ENCODE measurements around the gene POU6F2. TPM values are rescaled to one million over a fixed set of nuclear protein-coding genes. Genes with fewer than 3 reads are reported as not detected.

The POU6F2 gene
- total RNA-seq, 4 donors from 2014 or later: not detected

DNA sequence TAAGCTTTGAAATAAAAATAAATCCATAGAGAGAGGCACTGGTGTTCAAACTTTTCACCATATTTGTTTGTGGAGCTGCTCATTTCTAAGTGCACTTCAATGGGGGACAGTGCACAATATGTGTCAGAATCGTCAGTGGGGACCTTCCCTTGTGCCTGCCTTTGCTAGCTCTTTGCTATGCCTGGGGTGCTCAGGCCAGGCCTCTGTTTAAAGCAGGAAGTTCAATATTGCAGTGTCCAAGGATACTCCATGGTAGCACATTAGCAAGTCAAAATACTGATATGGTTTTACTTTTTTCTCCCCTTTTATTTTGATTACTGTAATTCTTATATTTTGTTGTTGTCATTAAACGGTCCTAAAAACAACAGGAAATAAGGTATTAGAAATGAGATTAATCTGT lies 113.4 kb downstream of the POU6F2 start:
- no peak overlapping the region for H3K27ac ChIP-seq
- H3K27me3 ChIP-seq: no peaks in the 10 kb centered on the region
- 50% methylated on average over 2 of the region's 2 CpGs for WGBS
- DNase-seq (ENCODE audit: low spot score in 2 of 2): no peak
- H3K36me3 ChIP-seq: no peaks in the 10 kb centered on the region
- no peak overlapping the region for H3K4me3 ChIP-seq
- TF ChIP-seq POLR2AphosphoS5 (IDR thresholded peaks at IDR 0.05) (no peak), POLR2A (IDR thresholded peaks at IDR 0.05) (no peak), EP300 (IDR thresholded peaks at IDR 0.05) (no peak)
- TF ChIP-seq, protein P1, sequence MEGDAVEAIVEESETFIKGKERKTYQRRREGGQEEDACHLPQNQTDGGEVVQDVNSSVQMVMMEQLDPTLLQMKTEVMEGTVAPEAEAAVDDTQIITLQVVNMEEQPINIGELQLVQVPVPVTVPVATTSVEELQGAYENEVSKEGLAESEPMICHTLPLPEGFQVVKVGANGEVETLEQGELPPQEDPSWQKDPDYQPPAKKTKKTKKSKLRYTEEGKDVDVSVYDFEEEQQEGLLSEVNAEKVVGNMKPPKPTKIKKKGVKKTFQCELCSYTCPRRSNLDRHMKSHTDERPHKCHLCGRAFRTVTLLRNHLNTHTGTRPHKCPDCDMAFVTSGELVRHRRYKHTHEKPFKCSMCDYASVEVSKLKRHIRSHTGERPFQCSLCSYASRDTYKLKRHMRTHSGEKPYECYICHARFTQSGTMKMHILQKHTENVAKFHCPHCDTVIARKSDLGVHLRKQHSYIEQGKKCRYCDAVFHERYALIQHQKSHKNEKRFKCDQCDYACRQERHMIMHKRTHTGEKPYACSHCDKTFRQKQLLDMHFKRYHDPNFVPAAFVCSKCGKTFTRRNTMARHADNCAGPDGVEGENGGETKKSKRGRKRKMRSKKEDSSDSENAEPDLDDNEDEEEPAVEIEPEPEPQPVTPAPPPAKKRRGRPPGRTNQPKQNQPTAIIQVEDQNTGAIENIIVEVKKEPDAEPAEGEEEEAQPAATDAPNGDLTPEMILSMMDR (IDR thresholded peaks at IDR 0.05): no peak
- no peaks in the 10 kb centered on the region for H3K9me3 ChIP-seq
- H3K4me1 ChIP-seq: no peaks in the 10 kb centered on the region

DNA sequence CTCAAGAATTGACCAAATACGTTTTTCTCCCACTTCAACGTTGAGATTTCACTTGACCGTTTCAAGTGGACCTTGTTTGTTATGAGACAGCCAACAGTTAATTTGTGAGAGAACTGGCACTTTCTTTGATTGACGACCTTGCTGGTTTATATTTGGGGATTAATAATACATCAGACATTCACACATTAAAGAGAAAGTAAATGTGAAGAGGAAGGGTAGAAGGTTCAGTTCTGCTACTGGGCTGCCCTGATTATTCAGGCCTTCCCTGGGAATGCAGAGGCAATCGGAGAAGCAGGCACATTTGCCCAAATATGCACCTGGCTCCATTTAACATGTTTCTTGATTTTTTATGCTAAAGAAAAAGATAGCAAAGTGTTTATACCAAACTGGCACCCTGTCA lies 114.1 kb downstream of the POU6F2 start:
- WGBS: 84% methylated on average over 5 of the region's 5 CpGs
- no peak overlapping the region for H3K4me3 ChIP-seq
- no peaks in the 10 kb centered on the region for H3K36me3 ChIP-seq
- H3K27me3 ChIP-seq: no peaks in the 10 kb centered on the region
- H3K9me3 ChIP-seq: no peaks in the 10 kb centered on the region
- no peak for DNase-seq (ENCODE audit: low spot score in 2 of 2)
- no peak for TF ChIP-seq POLR2A (IDR thresholded peaks at IDR 0.05)
- no peak for TF ChIP-seq EP300 (IDR thresholded peaks at IDR 0.05)
- TF ChIP-seq, protein P1 (IDR thresholded peaks at IDR 0.05): no peak
- no peak for TF ChIP-seq POLR2AphosphoS5 (IDR thresholded peaks at IDR 0.05)
- no peaks in the 10 kb centered on the region for H3K4me1 ChIP-seq
- no peak overlapping the region for H3K27ac ChIP-seq

DNA sequence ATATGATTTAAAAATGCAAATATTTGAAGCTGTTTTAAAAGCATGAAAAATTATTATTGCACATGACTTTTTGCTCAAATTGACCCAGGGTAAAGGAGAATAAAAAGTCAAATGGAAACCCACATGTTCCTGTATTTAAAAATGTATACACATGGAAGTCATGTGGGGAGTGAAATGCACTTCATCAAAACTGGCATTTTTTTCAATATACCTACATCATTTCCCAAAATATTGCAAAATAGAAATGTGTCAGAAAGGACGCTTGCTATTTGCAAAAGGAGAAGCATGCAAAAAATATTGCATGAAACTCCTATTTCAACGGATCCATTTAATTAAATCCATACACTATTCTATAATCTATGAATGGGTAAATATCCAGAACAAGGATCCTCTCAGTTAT lies 117.0 kb downstream of the POU6F2 start:
- WGBS: 56% methylated on average over 2 of the region's 2 CpGs
- no peaks in the 10 kb centered on the region for H3K27me3 ChIP-seq
- no peaks in the 10 kb centered on the region for H3K4me1 ChIP-seq
- no peak overlapping the region for H3K27ac ChIP-seq
- no peak for TF ChIP-seq EP300 (IDR thresholded peaks at IDR 0.05)
- no peak for TF ChIP-seq POLR2AphosphoS5 (IDR thresholded peaks at IDR 0.05)
- TF ChIP-seq, protein P1 (IDR thresholded peaks at IDR 0.05): no peak
- no peak for TF ChIP-seq POLR2A (IDR thresholded peaks at IDR 0.05)
- no peak overlapping the region for H3K4me3 ChIP-seq
- no peaks in the 10 kb centered on the region for H3K9me3 ChIP-seq
- no peak for DNase-seq (ENCODE audit: low spot score in 2 of 2)
- H3K36me3 ChIP-seq: no peaks in the 10 kb centered on the region

DNA sequence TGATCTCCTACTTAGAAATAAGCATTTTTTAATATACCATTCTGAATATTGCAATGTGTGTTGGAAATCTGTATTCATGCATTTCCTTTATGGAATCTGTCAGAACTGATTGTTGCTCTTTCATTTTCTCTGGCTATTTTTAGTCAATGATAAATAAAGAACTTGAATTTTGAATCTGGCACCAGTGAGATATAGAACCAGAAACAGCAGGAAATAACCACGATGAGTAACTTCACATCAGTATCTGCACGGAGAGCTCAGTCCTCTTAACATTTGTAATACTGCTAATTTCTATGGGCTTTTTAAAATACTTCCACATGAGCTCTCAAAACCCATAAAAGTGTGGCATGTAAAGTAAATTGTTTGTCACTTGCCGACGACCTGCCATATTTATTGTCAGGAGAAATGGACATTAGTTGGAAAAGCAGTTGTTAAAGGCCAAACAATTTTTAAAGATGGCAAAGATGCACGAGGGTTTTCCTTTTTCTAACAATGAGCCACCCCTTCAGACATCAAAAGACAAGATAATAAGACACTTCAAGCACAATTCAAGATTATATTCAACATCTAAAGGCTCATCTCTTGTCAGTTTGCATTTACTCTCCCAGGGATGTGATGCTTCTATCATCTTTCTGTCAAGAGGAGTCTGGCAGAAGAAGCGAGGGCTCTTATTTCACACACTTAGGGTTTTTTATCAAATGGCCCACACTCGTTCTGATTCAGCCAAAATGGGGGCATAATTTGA lies 118.3 kb downstream of the POU6F2 start:
- no peak for DNase-seq (ENCODE audit: low spot score in 2 of 2)
- H3K27ac ChIP-seq: no peak overlapping the region
- H3K27me3 ChIP-seq: no peaks in the 10 kb centered on the region
- TF ChIP-seq EP300 (IDR thresholded peaks at IDR 0.05): no peak
- no peak for TF ChIP-seq POLR2AphosphoS5 (IDR thresholded peaks at IDR 0.05)
- TF ChIP-seq, protein P1 (IDR thresholded peaks at IDR 0.05): no peak
- TF ChIP-seq POLR2A (IDR thresholded peaks at IDR 0.05): no peak
- no peaks in the 10 kb centered on the region for H3K4me1 ChIP-seq
- WGBS: 66% methylated on average over 7 of the region's 7 CpGs
- no peaks in the 10 kb centered on the region for H3K36me3 ChIP-seq
- H3K4me3 ChIP-seq: no peak overlapping the region
- H3K9me3 ChIP-seq: no peaks in the 10 kb centered on the region

DNA sequence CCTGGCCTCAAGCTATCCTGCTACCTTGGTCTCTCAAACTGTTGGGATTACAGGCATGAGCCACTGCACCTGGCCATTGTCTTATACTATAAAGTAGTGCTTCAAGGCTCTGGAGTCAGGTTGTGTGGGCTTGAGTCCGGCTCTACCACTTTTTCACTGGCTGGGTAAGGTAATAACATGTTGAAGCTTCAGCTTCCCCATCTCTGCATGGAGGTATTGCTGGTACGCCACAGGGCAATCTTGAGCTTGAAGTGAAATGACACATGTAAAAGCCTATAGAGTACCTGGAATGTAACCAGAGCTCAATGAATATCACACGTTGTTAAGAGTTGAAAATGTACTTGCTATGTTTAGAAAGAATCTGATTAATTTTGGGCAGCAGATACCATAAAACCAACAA lies 120.8 kb downstream of the POU6F2 start:
- no peaks in the 10 kb centered on the region for H3K27me3 ChIP-seq
- H3K36me3 ChIP-seq: no peaks in the 10 kb centered on the region
- H3K27ac ChIP-seq: no peak overlapping the region
- WGBS: 86% methylated on average over 3 of the region's 3 CpGs
- no peak for TF ChIP-seq POLR2AphosphoS5 (IDR thresholded peaks at IDR 0.05)
- no peak for TF ChIP-seq EP300 (IDR thresholded peaks at IDR 0.05)
- TF ChIP-seq, protein P1 (IDR thresholded peaks at IDR 0.05): no peak
- no peak for TF ChIP-seq POLR2A (IDR thresholded peaks at IDR 0.05)
- DNase-seq (ENCODE audit: low spot score in 2 of 2): no peak
- no peaks in the 10 kb centered on the region for H3K9me3 ChIP-seq
- no peaks in the 10 kb centered on the region for H3K4me1 ChIP-seq
- H3K4me3 ChIP-seq: no peak overlapping the region

Measured in suprapubic skin (tissue), 4 donors.